GM18907 (cell line): Measurements from ENCODE around the gene POLR1C.
A peak's percentile ranks its signal among the peaks of the same experiment; 100 is the strongest.
"Not testable (repeated sequence)": the region's sequence is repeated elsewhere in the genome, so short reads cannot be mapped to it uniquely, and the experiment has no call there.

Source experiments
- ATAC-seq: cut with Tn5 transposase; IDR thresholded peaks from one replicate; pipeline ENCODE4 v1.9.1; 2021; ENCODE audit warnings: mild to moderate bottlenecking, moderate library complexity; ENCODE audit not compliant: unreplicated experiment

Gene POLR1C

GRCh38 chr6:43491750-43492661, 24.9 kb upstream of the POLR1C start:
- no peak for ATAC-seq

GRCh38 chr6:43492673-43493072, 24.2 kb upstream of the POLR1C start:
- ATAC-seq: no peak

- ATAC-seq: no peak
Measured at GRCh38 chr6:43493230-43493629, 23.7 kb upstream of the POLR1C start.

GRCh38 chr6:43493833-43494232, 23.1 kb upstream of the POLR1C start:
- ATAC-seq: no peak

GRCh38 chr6:43494321-43494720, 22.6 kb upstream of the POLR1C start:
- ATAC-seq: no peak

- no peak for ATAC-seq
Measured at GRCh38 chr6:43494766-43495165, 22.1 kb upstream of the POLR1C start.

- ATAC-seq: no peak
Measured at GRCh38 chr6:43495409-43495941, 21.4 kb upstream of the POLR1C start.

GRCh38 chr6:43496370-43497128, 20.3 kb upstream of the POLR1C start:
- ATAC-seq: no peak

- no peak for ATAC-seq
Measured at GRCh38 chr6:43497129-43497396, 19.8 kb upstream of the POLR1C start.

- no peak for ATAC-seq
Measured at GRCh38 chr6:43497689-43498088, 19.2 kb upstream of the POLR1C start.

GRCh38 chr6:43498291-43498690, 18.6 kb upstream of the POLR1C start:
- not testable (repeated sequence) for ATAC-seq

- ATAC-seq: no peak
Measured at GRCh38 chr6:43499028-43499815, 17.7 kb upstream of the POLR1C start.

- no peak for ATAC-seq
Measured at GRCh38 chr6:43500921-43501320, 16.0 kb upstream of the POLR1C start.

GRCh38 chr6:43502666-43503065, 14.2 kb upstream of the POLR1C start:
- no peak for ATAC-seq

GRCh38 chr6:43503443-43503842, 13.4 kb upstream of the POLR1C start:
- ATAC-seq: no peak

GRCh38 chr6:43504756-43505593, 11.9 kb upstream of the POLR1C start:
- ATAC-seq: no peak

- ATAC-seq: no peak
Measured at GRCh38 chr6:43505718-43506117, 11.2 kb upstream of the POLR1C start.

- ATAC-seq: no peak
Measured at GRCh38 chr6:43506171-43506570, 10.7 kb upstream of the POLR1C start.

- peak; percentile 54 for ATAC-seq
Measured at GRCh38 chr6:43506667-43507471, 10.0 kb upstream of the POLR1C start.
